ENCODE measurements around the gene ASB2.

DNA sequence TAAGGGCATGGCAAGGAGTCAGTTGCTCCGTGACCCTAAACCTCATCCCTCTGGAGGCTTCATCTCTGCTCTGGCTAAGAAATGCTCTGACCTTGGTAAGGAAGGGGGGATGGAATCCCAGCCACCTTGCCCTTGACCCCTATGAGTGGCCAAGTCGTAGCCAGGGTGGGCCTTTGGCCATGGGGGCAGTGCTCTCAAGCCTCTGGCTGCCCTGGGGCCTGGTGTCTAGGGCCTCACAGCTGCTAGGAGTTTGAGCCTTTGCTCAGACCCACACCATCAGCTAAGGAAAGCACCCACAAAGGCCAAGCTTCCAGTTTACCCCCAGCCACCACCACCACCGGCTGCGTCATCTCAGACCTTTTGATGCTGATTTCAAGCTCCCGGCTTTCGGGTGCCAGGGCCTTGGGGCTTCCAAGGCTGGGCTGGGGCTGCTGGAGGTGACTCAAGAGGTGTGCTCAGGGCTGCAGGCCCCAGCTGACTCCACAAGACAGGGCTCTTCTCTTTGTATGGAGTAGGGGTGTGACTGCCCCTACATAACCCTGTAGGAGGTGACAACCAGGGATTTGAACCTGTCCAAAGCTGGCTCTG lies 3.7 kb downstream of the ASB2 start:
- TF ChIP-seq EP300 (IDR thresholded peaks at IDR 0.05), result no peak
- TF ChIP-seq, protein P1, sequence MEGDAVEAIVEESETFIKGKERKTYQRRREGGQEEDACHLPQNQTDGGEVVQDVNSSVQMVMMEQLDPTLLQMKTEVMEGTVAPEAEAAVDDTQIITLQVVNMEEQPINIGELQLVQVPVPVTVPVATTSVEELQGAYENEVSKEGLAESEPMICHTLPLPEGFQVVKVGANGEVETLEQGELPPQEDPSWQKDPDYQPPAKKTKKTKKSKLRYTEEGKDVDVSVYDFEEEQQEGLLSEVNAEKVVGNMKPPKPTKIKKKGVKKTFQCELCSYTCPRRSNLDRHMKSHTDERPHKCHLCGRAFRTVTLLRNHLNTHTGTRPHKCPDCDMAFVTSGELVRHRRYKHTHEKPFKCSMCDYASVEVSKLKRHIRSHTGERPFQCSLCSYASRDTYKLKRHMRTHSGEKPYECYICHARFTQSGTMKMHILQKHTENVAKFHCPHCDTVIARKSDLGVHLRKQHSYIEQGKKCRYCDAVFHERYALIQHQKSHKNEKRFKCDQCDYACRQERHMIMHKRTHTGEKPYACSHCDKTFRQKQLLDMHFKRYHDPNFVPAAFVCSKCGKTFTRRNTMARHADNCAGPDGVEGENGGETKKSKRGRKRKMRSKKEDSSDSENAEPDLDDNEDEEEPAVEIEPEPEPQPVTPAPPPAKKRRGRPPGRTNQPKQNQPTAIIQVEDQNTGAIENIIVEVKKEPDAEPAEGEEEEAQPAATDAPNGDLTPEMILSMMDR (IDR thresholded peaks at IDR 0.05), result no peak

Data from suprapubic skin (tissue), 3 donors.